Aorta (tissue), 5 donors: ENCODE measurements around the gene PERCC1. TPM values are rescaled to one million over a fixed set of nuclear protein-coding genes. Genes with fewer than 3 reads are reported as not detected.

ENCODE experiments used
- ATAC-seq: fragments of 200-7000 bp; cut with Tn5 transposase; one replicate; pipeline ENCODE4 v1.9.1; 2022; ENCODE audit warnings: moderate library complexity; ENCODE audit not compliant: low FRiP score
- DNase-seq, 2 donors: peaks; one replicate each; pipeline ENCODE4 v3.0.0-alpha.2; 2020
- H3K27ac ChIP-seq, 2 donors: one replicate each; pipeline ENCODE4 v1.5.1; 2013; ENCODE audit warnings: low read length in 2 of 2, mild to moderate bottlenecking in 2 of 2, moderate library complexity in 2 of 2, control low read depth in 1 of 2, inconsistent platforms in 1 of 2, low read depth in 1 of 2
- H3K27me3 ChIP-seq, 2 donors: one replicate each; pipeline ENCODE4 v1.6.1; 2013; ENCODE audit warnings: control low read depth in 1 of 2, low read length in 1 of 2, mild to moderate bottlenecking in 1 of 2, moderate library complexity in 1 of 2; ENCODE audit not compliant: insufficient read depth in 2 of 2, control insufficient read depth in 1 of 2
- H3K36me3 ChIP-seq, 2 donors: one replicate each; pipeline ENCODE4 v1.6.1; 2013; ENCODE audit warnings: control low read depth in 1 of 2, low read length in 1 of 2, mild to moderate bottlenecking in 1 of 2; ENCODE audit not compliant: insufficient read depth in 2 of 2, control insufficient read depth in 1 of 2
- H3K4me1 ChIP-seq, 2 donors: one replicate each; pipeline ENCODE4 v1.6.1; 2013; ENCODE audit warnings: low read length in 2 of 2, control low read depth in 1 of 2, mild to moderate bottlenecking in 1 of 2, moderate library complexity in 1 of 2; ENCODE audit not compliant: insufficient read depth in 2 of 2, control insufficient read depth in 1 of 2
- H3K4me3 ChIP-seq, 2 donors: one replicate each; pipeline ENCODE4 v1.5.1; 2013; ENCODE audit warnings: low read length in 2 of 2, control low read depth in 1 of 2, mild to moderate bottlenecking in 1 of 2
- H3K9me3 ChIP-seq: one replicate; pipeline ENCODE4 v1.6.1; 2013; ENCODE audit warnings: mild to moderate bottlenecking, low read length; ENCODE audit not compliant: control insufficient read depth
- WGBS, 2 donors: extraction: QIAGEN DNeasy Blood & Tissue Kit; methylation state at CpG; one replicate each; pipeline ENCODE4 v1.1.7; 2013; 5-methylcytosine and 5-hydroxymethylcytosine counted together
- intact Hi-C, 2 donors: fragments of 100-400 bp; cut with DNase I; formaldehyde crosslinking; loops; one replicate each; pipeline versions ENCODE4 v1.14.2 to v1.15.0; 2022
- polyA plus RNA-seq, 2 donors: library from polyadenylated mRNA; stranded (reverse); fragments of 200-250 nt; gene quantifications; one replicate each; pipeline ENCODE4 v1.2.3, GENCODE V29; 2013
- total RNA-seq, 2 donors: library from RNA; stranded (reverse); fragmentation: NEBNext Ultra II Directional; extraction: Animal tissue kit (Norgen Biotek cat#: 25700); gene quantifications; one replicate each; pipeline ENCODE4 v1.2.1, GENCODE V29; 2021
- donor health status: healthy with polysubstance abuse.
- donor health status: Bipolar disorder and iron deficiency.
- donor health status: DM: no; HTN: no; CAD: no.
- donor health status: DM: no; HTN: no; CAD: no.
- donor health status: DM: yes; HTN: yes; CAD: no.

Gene PERCC1
- total and polyA plus RNA-seq, 4 donors: not detected

DNA sequence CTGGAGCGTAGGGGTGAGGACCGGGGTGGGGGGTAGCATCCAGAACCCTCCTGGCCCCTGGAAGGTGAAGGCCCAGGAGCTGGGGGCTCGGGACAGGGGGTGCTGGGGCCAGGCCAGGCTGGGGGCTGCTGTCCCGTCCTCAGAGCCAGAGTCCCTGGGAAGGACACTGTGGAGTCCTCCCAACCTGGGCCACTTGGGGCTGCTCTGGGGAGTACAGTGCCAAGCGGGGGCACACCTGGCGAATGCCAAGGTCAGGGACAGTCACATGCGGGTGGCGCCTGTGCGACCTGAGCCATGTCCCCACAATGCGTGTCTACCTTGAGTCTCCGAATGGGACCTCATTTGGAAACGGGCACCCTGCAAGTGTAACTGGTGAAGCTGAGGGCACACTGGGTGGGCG is 1.2 kb upstream of the PERCC1 start:
- no peak for DNase-seq
- no peaks in the 10 kb centered on the region for H3K9me3 ChIP-seq
- intact Hi-C loops: no loop called here
- H3K4me3 ChIP-seq: no peak overlapping the region
- H3K27me3 ChIP-seq: no peaks in the 10 kb centered on the region
- WGBS, 2 donors: 92 to 93% methylated on average over 12 to 13 of the region's 13 CpGs
- no peaks in the 10 kb centered on the region for H3K36me3 ChIP-seq
- ATAC-seq: no peak
- H3K27ac ChIP-seq: no peak overlapping the region
- H3K4me1 ChIP-seq: no peaks in the 10 kb centered on the region

GRCh38 chr16:1430214-1430758 is 592 bp upstream of the PERCC1 start:
- Histone ChIP-seq H3K4me1 (no peaks in the 10 kb centered on the region), H3K27me3 (no peaks in the 10 kb centered on the region), H3K9me3 (no peaks in the 10 kb centered on the region), H3K27ac (no peak overlapping the region), H3K4me3 (no peak overlapping the region), H3K36me3 (no peaks in the 10 kb centered on the region)
- ATAC-seq (no peak), DNase-seq (no peak)
- intact Hi-C loops: no loop called here
- WGBS, 2 donors: 57 to 60% methylated on average over 14 of the region's 14 CpGs

DNA sequence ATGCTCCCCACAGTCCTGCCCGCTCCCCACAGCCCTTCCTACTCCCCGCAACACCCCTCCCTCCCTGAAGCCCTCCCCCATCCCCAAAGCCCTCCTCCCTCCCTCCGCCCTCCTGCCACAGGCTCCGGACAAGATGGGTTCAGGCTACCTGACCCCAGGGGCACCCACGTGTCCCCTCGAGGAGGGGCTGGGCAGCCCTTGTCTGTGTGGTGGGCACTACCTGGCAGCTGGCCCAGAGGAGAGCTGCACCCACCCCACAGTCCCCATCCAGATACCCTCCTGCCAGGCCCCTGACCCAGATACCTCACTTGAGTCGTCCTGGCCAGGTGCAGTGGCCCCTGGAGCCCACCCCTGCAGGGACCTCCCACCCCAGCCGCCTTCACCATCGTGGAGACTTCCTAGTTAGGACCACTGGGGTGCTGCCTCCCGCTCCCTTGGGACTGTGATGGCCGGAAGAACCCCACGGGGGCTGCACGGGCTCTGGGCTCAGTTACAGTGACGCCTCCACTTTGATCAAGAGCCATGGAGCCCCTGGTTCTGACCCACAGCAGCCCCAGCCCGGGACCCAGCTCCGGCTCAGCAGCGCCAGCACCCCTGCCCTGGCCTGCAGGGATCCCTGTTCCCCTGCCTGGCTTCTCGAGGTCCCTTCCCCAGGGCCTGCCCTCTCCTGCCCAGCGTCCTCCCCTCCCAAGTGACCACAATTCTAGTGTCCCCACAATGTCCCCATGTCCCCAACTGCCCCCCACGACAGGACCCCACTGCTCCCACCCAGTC is 806 bp downstream of the PERCC1 start:
- Histone ChIP-seq H3K9me3 (no peaks in the 10 kb centered on the region), H3K4me1 (no peaks in the 10 kb centered on the region), H3K27me3 (no peaks in the 10 kb centered on the region), H3K36me3 (no peaks in the 10 kb centered on the region), H3K4me3 (no peak overlapping the region), H3K27ac (no peak overlapping the region)
- ATAC-seq (no peak), DNase-seq (no peak)
- WGBS, 2 donors: 87 to 95% methylated on average over 18 to 20 of the region's 20 CpGs
- intact Hi-C loops: no loop called here

DNA sequence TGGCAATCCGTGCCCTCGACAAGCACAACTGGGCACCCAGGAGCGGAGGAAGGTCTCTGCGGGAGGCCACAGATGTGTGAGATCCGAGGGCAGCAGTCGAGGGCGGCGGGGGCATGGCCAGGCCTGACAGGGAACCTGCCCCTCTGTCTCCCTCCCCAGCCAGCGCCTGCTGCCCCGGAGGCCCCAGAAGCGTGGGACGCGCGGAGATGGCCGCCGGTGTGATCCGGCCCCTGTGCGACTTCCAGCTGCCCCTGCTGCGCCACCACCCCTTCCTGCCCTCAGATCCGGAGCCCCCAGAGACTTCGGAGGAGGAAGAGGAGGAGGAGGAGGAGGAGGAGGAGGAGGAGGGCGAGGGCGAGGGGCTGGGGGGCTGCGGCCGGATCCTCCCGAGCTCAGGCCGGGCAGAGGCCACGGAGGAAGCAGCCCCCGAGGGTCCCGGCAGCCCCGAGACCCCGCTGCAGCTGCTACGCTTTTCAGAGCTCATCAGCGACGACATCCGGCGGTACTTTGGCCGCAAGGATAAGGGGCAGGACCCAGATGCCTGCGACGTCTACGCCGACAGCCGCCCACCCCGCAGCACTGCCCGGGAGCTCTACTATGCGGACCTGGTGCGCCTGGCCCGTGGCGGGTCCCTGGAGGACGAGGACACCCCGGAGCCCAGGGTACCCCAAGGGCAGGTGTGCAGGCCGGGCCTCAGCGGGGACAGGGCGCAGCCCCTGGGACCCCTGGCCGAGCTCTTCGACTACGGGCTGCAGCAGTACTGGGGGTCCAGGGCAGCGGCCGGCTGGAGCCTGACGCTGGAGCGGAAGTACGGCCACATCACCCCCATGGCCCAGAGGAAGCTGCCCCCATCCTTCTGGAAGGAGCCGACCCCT is 1.7 kb downstream of the PERCC1 start:
- WGBS, 2 donors: 91% methylated on average over 55 to 63 of the region's 63 CpGs
- Histone ChIP-seq H3K4me3 (no peak overlapping the region), H3K36me3 (no peaks in the 10 kb centered on the region), H3K27ac (no peak overlapping the region), H3K9me3 (no peaks in the 10 kb centered on the region), H3K27me3 (no peaks in the 10 kb centered on the region), H3K4me1 (no peaks in the 10 kb centered on the region)
- DNase-seq (no peak), ATAC-seq (no peak)
- intact Hi-C loops: no loop called here

DNA sequence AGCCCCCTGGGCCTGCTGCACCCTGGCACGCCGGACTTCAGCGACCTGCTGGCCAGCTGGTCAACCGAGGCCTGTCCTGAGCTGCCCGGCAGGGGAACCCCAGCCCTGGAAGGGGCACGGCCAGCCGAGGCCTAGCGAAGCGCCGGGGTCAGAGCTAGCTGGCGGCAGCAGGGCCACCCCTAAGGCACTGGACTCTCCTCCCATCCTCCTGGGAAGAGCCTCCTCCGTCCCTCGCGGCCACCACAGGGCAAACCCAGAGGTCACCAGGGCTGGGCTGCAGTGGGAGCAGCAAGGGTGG is 2.3 kb downstream of the PERCC1 start:
- intact Hi-C loops: no loop called here
- DNase-seq (no peak), ATAC-seq (no peak)
- Histone ChIP-seq H3K36me3 (no peaks in the 10 kb centered on the region), H3K4me1 (no peaks in the 10 kb centered on the region), H3K9me3 (no peaks in the 10 kb centered on the region), H3K27ac (no peak overlapping the region), H3K4me3 (no peak overlapping the region), H3K27me3 (no peaks in the 10 kb centered on the region)
- WGBS, 2 donors: 93 to 95% methylated on average over 14 of the region's 14 CpGs

DNA sequence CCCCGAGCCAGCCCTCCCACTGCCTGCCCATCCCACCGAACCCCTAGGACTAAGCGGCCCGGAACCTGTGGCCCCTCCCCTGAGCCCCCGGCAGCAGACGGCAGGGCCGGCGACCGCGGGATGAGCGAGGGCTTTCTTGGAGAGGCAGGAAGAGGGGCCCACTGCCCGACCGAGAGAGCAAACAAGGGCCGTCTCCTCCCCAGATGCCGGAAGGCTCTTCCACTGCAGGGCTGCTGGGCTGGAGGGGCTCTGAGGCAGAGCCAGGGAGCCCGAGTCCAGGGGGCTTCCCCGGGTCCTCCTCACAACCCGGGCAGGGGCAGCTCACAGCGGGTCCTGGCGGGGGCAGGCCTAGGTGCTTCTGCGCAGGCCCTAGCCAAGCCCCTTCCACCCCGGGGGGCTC is 2.9 kb downstream of the PERCC1 start:
- Histone ChIP-seq H3K36me3 (no peaks in the 10 kb centered on the region), H3K27ac (no peak overlapping the region), H3K4me1 (no peaks in the 10 kb centered on the region), H3K9me3 (no peaks in the 10 kb centered on the region), H3K4me3 (no peak overlapping the region), H3K27me3 (no peaks in the 10 kb centered on the region)
- ATAC-seq (no peak), DNase-seq (no peak)
- intact Hi-C loops: no loop called here
- WGBS, 2 donors: 69 to 70% methylated on average over 18 to 22 of the region's 22 CpGs

GRCh38 chr16:1434644-1435592 is 4.0 kb downstream of the PERCC1 start:
- Histone ChIP-seq H3K4me1 (no peaks in the 10 kb centered on the region), H3K36me3 (no peaks in the 10 kb centered on the region), H3K9me3 (no peaks in the 10 kb centered on the region), H3K27ac (no peak overlapping the region), H3K4me3 (no peak overlapping the region), H3K27me3 (no peaks in the 10 kb centered on the region)
- DNase-seq (no peak), ATAC-seq (no peak)
- whole genome bisulfite sequencing, 2 donors: 92 to 93% methylated on average over 35 to 40 of the region's 40 CpGs
- intact Hi-C loops: no loop called here

DNA sequence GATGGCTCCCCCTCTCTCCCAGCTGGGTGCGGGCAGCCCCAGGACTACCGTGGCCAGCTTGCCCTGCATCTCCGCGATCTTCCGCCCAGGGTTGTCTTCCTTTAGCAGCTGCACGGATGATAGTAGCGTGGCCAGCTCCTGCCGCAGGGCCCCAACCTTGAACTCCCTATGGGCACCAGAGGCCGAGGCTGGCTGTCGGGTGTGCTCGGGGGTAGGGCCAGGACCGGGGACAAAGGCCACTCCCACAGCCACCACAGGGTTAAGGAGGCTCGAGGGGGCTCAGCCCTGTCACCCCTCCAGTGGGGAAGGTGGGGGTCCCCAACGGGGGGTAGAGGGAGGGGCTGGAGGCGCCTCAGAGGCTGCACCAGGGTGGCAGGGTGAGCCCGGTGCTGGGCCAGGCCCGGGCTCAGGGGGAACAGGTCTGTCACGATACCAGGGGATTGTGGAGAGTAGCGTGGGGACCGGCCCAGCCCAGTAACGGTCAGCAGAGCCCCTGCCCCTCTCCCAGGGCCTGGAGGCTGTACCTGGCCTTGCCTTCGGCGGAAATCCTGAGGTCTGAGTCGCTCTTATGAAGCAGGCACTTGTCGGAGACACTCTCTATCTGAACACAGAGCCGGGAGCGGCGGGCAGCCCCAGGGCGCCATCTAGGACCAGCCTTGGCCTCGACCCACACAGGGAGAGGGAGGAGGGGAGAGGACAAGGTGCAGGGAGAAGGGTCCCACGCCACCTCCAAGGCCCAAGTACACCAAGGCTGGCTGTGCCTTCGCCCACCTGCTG is 5.2 kb downstream of the PERCC1 start:
- no peak for DNase-seq
- intact Hi-C loops: no loop called here
- H3K27me3 ChIP-seq: no peaks in the 10 kb centered on the region
- no peaks in the 10 kb centered on the region for H3K36me3 ChIP-seq
- 87% methylated on average over 29 to 32 of the region's 32 CpGs for WGBS, 2 donors
- H3K4me3 ChIP-seq: no peak overlapping the region
- H3K27ac ChIP-seq: no peak overlapping the region
- no peak for ATAC-seq
- H3K4me1 ChIP-seq: no peaks in the 10 kb centered on the region
- no peaks in the 10 kb centered on the region for H3K9me3 ChIP-seq
